ENCODE data around the gene MED14. TPM values are rescaled to one million over a fixed set of nuclear protein-coding genes. Genes with fewer than 3 reads are reported as not detected.

Gene MED14
- total and polyA plus RNA-seq, 2 experiments from 2014 or later = 16.0 to 31.9 TPM

- H3K4me3 ChIP-seq = no peak overlapping the region
- H3K9me3 ChIP-seq (ENCODE audit: low read depth) = no peaks in the 10 kb centered on the region
- no peak overlapping the region for H2AFZ ChIP-seq
- 17% methylated on average over 1 of the region's 1 CpG for WGBS (ENCODE audit: low lambda C conversion rate, missing lambda C conversion rate)
- no peak overlapping the region for H3K4me2 ChIP-seq
- H4K20me1 ChIP-seq (ENCODE audit: insufficient read depth, poor library complexity, severe bottlenecking) = no peaks in the 10 kb centered on the region
- H3K36me3 ChIP-seq (replicated peaks; ENCODE audit: insufficient read depth, low read depth) = no peaks in the 10 kb centered on the region
- no peak for TF ChIP-seq EZH2 (IDR thresholded peaks at IDR 0.05; ENCODE audit: borderline replicate concordance)
- no peak for TF ChIP-seq CTCF (IDR thresholded peaks at IDR 0.05; ENCODE audit: poor library complexity)
- TF ChIP-seq EZH2phosphoT487 (IDR thresholded peaks at IDR 0.05; ENCODE audit: low read depth, severe bottlenecking, unreplicated experiment) = no peak
- peak overlapping the region; percentile 34 for H3K27ac ChIP-seq
- H3K4me1 ChIP-seq (ENCODE audit: insufficient read depth) = peaks cover 11% of the 10 kb centered on the region
- H3K27me3 ChIP-seq = no peaks in the 10 kb centered on the region
- H3K79me2 ChIP-seq = no peaks in the 10 kb centered on the region
- DNase-seq (ENCODE audit: low spot score) = no peak
- H3K9me2 ChIP-seq (replicated peaks; ENCODE audit: insufficient read depth) = no peaks in the 10 kb centered on the region
These were observed 21.7 kb upstream of the MED14 start for GRCh38 chrX:40757058-40757457.

GRCh38 chrX:40755291-40756249, 20.2 kb upstream of the MED14 start:
- H3K4me3 ChIP-seq = no peak overlapping the region
- peaks cover 11% of the 10 kb centered on the region for H3K4me1 ChIP-seq (ENCODE audit: insufficient read depth)
- WGBS (ENCODE audit: low lambda C conversion rate, missing lambda C conversion rate) = 68% methylated on average over 7 of the region's 7 CpGs
- no peaks in the 10 kb centered on the region for H3K27me3 ChIP-seq
- H3K36me3 ChIP-seq (replicated peaks; ENCODE audit: insufficient read depth, low read depth) = no peaks in the 10 kb centered on the region
- no peak for TF ChIP-seq EZH2phosphoT487 (IDR thresholded peaks at IDR 0.05; ENCODE audit: low read depth, severe bottlenecking, unreplicated experiment)
- H4K20me1 ChIP-seq (ENCODE audit: insufficient read depth, poor library complexity, severe bottlenecking) = no peaks in the 10 kb centered on the region
- no peaks in the 10 kb centered on the region for H3K9me2 ChIP-seq (replicated peaks; ENCODE audit: insufficient read depth)
- peak overlapping the region; percentile 12 for H3K27ac ChIP-seq
- no peaks in the 10 kb centered on the region for H3K9me3 ChIP-seq (ENCODE audit: low read depth)
- no peaks in the 10 kb centered on the region for H3K79me2 ChIP-seq
- no peak overlapping the region for H2AFZ ChIP-seq
- no peak for DNase-seq (ENCODE audit: low spot score)
- H3K4me2 ChIP-seq = no peak overlapping the region

- Histone ChIP-seq H3K9me3 (ENCODE audit: low read depth) (no peaks in the 10 kb centered on the region), H3K36me3 (replicated peaks; ENCODE audit: insufficient read depth, low read depth) (no peaks in the 10 kb centered on the region), H4K20me1 (ENCODE audit: insufficient read depth, poor library complexity, severe bottlenecking) (no peaks in the 10 kb centered on the region), H3K4me3 (no peak overlapping the region), H2AFZ (peak overlapping the region; percentile 41), H3K27me3 (no peaks in the 10 kb centered on the region), H3K27ac (no peak overlapping the region), H3K4me2 (no peak overlapping the region), H3K4me1 (ENCODE audit: insufficient read depth) (no peaks in the 10 kb centered on the region), H3K9me2 (replicated peaks; ENCODE audit: insufficient read depth) (no peaks in the 10 kb centered on the region), H3K79me2 (no peaks in the 10 kb centered on the region)
- TF ChIP-seq EZH2 (IDR thresholded peaks at IDR 0.05; ENCODE audit: borderline replicate concordance) = no peak
- no peak for TF ChIP-seq EZH2phosphoT487 (IDR thresholded peaks at IDR 0.05; ENCODE audit: low read depth, severe bottlenecking, unreplicated experiment)
- TF ChIP-seq CTCF (IDR thresholded peaks at IDR 0.05; ENCODE audit: poor library complexity) = no peak
- DNase-seq (ENCODE audit: low spot score) = no peak
- WGBS (ENCODE audit: low lambda C conversion rate, missing lambda C conversion rate) = 54% methylated on average over 4 of the region's 4 CpGs
These were observed 14.5 kb upstream of the MED14 start for GRCh38 chrX:40749681-40750494.
